HepG2 (cell line): ENCODE measurements around the gene INO80B.

Experiments
- ESRRA ChIP-seq: sonication (generic); formaldehyde crosslinking; IDR thresholded peaks from 2 replicates; pipeline ENCODE4 v1.5.1; 2020; ENCODE audit warnings: mild to moderate bottlenecking, low read depth, missing genetic modification reagents
- PHF20 ChIP-seq: sonication (generic); formaldehyde crosslinking; IDR thresholded peaks from 2 replicates; pipeline ENCODE4 v1.5.0; 2020; ENCODE audit warnings: mild to moderate bottlenecking, missing genetic modification reagents
- POLR2A ChIP-seq, 2 experiments: IDR thresholded peaks; 2 replicates each; pipeline ENCODE4 v1.6.1; 2011; ENCODE audit warnings: low read depth in 2 of 2, low read length in 2 of 2, mild to moderate bottlenecking in 1 of 2, moderate library complexity in 1 of 2; ENCODE audit not compliant: insufficient read depth in 1 of 2
- POLR2AphosphoS5 ChIP-seq: IDR thresholded peaks from 2 replicates; pipeline ENCODE4 v1.6.1; 2012; ENCODE audit warnings: low read depth, low read length
- RFX5 ChIP-seq: IDR thresholded peaks from 2 replicates; pipeline ENCODE4 v1.6.1; 2011; ENCODE audit warnings: low read depth, low read length, improper control_type of control experiment
- SIN3A ChIP-seq: IDR thresholded peaks from 2 replicates; pipeline ENCODE4 v1.6.1; 2011; ENCODE audit warnings: low read depth, mild to moderate bottlenecking, control low read depth, low read length, borderline replicate concordance
- SNAPC4 ChIP-seq: sonication (generic); formaldehyde crosslinking; IDR thresholded peaks from 2 replicates; pipeline ENCODE4 v1.4.0; 2020; ENCODE audit warnings: mild to moderate bottlenecking, missing genetic modification reagents
- SP1 ChIP-seq, 2 experiments: fragments of 450-650 bp in 1 of 2; sonication (generic) in 1 of 2; formaldehyde crosslinking in 1 of 2; IDR thresholded peaks; 2 replicates each; pipeline versions ENCODE4 v1.4.0 to v1.6.1; 2016 to 2020; ENCODE audit warnings: missing genetic modification reagents in 1 of 2
- ZKSCAN1 ChIP-seq: fragments of 150-350 bp; IDR thresholded peaks from 2 replicates; pipeline ENCODE4 v1.6.1; 2014; ENCODE audit warnings: low read length
- ZNF496 ChIP-seq: sonication (generic); formaldehyde crosslinking; IDR thresholded peaks from 2 replicates; pipeline ENCODE4 v1.8.1; 2023; ENCODE audit warnings: mild to moderate bottlenecking, moderate library complexity, missing genetic modification reagents; ENCODE audit not compliant: insufficient replicate concordance
- TF ChIP-seq, protein P1 (sequence below): sonication (generic); formaldehyde crosslinking; IDR thresholded peaks from 2 replicates; pipeline ENCODE4 v1.8.0; 2022; ENCODE audit warnings: missing genetic modification reagents, mild to moderate bottlenecking, moderate library complexity, borderline replicate concordance

DNA sequence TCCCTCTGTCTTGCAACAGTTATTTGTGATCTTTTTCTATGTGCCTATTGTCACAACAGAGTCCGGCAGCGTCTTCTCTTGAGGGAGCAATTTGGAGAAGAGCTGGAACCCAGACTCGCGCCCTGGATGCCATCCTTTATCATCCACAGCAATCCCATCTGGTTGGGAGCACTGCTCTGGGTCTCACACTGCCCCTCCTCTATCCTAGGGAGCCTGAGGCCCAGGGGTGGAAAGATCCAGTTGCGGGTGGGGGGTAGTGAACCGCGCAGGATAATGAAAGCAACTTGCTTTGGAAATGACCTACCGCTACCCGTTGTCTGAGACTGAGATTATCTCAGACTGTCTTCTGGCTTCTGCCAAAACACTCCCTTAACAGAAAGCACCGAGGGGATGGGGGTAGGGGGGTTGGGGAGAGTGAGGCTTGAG, 4.1 kb downstream of the INO80B start:
- no peak for TF ChIP-seq ZKSCAN1
- no peak for TF ChIP-seq SNAPC4 (CRISPR knock-in tag)
- TF ChIP-seq PHF20, result no peak
- TF ChIP-seq POLR2A (IDR thresholded peaks at IDR 0.05; ENCODE audit: insufficient read depth in 1 of 2, low read depth in 2 of 2, low read length in 2 of 2), result no peak
- no peak for TF ChIP-seq ESRRA (CRISPR knock-in tag)
- no peak for TF ChIP-seq POLR2AphosphoS5
- no peak for TF ChIP-seq ZNF496
- TF ChIP-seq SP1 (IDR thresholded peaks at IDR 0.05), result no peak
- TF ChIP-seq SP1 (CRISPR knock-in tag; IDR thresholded peaks at IDR 0.05), result no peak
- no peak for TF ChIP-seq RFX5
- TF ChIP-seq, protein P1, sequence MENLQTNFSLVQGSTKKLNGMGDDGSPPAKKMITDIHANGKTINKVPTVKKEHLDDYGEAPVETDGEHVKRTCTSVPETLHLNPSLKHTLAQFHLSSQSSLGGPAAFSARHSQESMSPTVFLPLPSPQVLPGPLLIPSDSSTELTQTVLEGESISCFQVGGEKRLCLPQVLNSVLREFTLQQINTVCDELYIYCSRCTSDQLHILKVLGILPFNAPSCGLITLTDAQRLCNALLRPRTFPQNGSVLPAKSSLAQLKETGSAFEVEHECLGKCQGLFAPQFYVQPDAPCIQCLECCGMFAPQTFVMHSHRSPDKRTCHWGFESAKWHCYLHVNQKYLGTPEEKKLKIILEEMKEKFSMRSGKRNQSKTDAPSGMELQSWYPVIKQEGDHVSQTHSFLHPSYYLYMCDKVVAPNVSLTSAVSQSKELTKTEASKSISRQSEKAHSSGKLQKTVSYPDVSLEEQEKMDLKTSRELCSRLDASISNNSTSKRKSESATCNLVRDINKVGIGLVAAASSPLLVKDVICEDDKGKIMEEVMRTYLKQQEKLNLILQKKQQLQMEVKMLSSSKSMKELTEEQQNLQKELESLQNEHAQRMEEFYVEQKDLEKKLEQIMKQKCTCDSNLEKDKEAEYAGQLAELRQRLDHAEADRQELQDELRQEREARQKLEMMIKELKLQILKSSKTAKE (CRISPR knock-in tag), result no peak
- 0 out of 2 replicates have a peak, but pooled peaks have one; percentile 27 for TF ChIP-seq SIN3A
